ENCODE results near the gene OXLD1. TPM values are rescaled to one million over a fixed set of nuclear protein-coding genes. Genes with fewer than 3 reads are reported as not detected.

OXLD1 gene
- total RNA-seq, 4 donors from 2014 or later, result 17.6 to 54.5 (median 37.4) TPM

GRCh38 chr17:81690549-81690948 lies 24.1 kb upstream of the OXLD1 start:
- no peaks in the 10 kb centered on the region for H3K9me3 ChIP-seq
- peaks cover 88 to 100% (median 90%) of the 10 kb centered on the region in 3 donors for H3K36me3 ChIP-seq
- H3K27ac ChIP-seq, result no peak overlapping the region
- no peak overlapping the region for H3K4me3 ChIP-seq
- no peaks in the 10 kb centered on the region for H3K27me3 ChIP-seq
- TF ChIP-seq POLR2A (IDR thresholded peaks at IDR 0.05) (no peak), CTCF (IDR thresholded peaks at IDR 0.05) (no peak)
- 91% methylated on average over 4 of the region's 17 CpGs; no CpG with 5 or more reads in 1 of the 2 donors for WGBS, 2 donors
- peaks cover 11 to 40% (median 14%) of the 10 kb centered on the region in 3 donors for H3K4me1 ChIP-seq
- DNase-seq, result no peak
- intact Hi-C loops (cut with DNase I), result no loop called here

- TF ChIP-seq CTCF (IDR thresholded peaks at IDR 0.05) (no peak), POLR2A (IDR thresholded peaks at IDR 0.05) (no peak)
- H3K36me3 ChIP-seq, result peaks cover 84 to 99% (median 85%) of the 10 kb centered on the region in 3 donors
- no peaks in the 10 kb centered on the region for H3K27me3 ChIP-seq
- H3K27ac ChIP-seq, result no peak overlapping the region
- H3K4me1 ChIP-seq, result peaks cover 15 to 45% (median 18%) of the 10 kb centered on the region in 3 donors
- no peak for DNase-seq
- intact Hi-C loops (cut with DNase I), result no loop called here
- no peaks in the 10 kb centered on the region for H3K9me3 ChIP-seq
- H3K4me3 ChIP-seq, result no peak overlapping the region
- 90 to 96% methylated on average over 2 to 8 of the region's 18 CpGs for WGBS, 2 donors
These were observed 23.7 kb upstream of the OXLD1 start for GRCh38 chr17:81690066-81690465.

GRCh38 chr17:81688616-81689015 lies 22.2 kb upstream of the OXLD1 start:
- intact Hi-C loops (cut with DNase I), result no loop called here

GRCh38 chr17:81687770-81688541 lies 21.6 kb upstream of the OXLD1 start:
- Histone ChIP-seq H3K27ac (peak overlapping the region in 2 of 4 donors; percentile 28 to 32), H3K27me3 (no peaks in the 10 kb centered on the region), H3K4me1 (peaks cover 26 to 56% (median 26%) of the 10 kb centered on the region in 3 donors), H3K36me3 (peaks cover 64 to 78% (median 64%) of the 10 kb centered on the region in 3 donors), H3K4me3 (no peak overlapping the region), H3K9me3 (no peaks in the 10 kb centered on the region)
- TF ChIP-seq CTCF (IDR thresholded peaks at IDR 0.05), result no peak
- no peak for TF ChIP-seq POLR2A (IDR thresholded peaks at IDR 0.05)
- DNase-seq, result no peak
- intact Hi-C loops (cut with DNase I), result no loop called here
- 62 to 78% methylated on average over 7 to 20 of the region's 41 CpGs for WGBS, 2 donors

More at GRCh38 chr17:81688616-81689015, 22.2 kb upstream of the OXLD1 start:
- peaks cover 24 to 53% (median 25%) of the 10 kb centered on the region in 3 donors for H3K4me1 ChIP-seq
- 53% methylated on average over 6 of the region's 14 CpGs; no CpG with 5 or more reads in 1 of the 2 donors for WGBS, 2 donors
- TF ChIP-seq POLR2A (IDR thresholded peaks at IDR 0.05) (no peak), CTCF (IDR thresholded peaks at IDR 0.05) (no peak)
- peak overlapping the region in 2 of 4 donors; percentile 28 to 32 for H3K27ac ChIP-seq
- no peak overlapping the region for H3K4me3 ChIP-seq
- DNase-seq, result no peak
- peaks cover 70 to 84% (median 71%) of the 10 kb centered on the region in 3 donors for H3K36me3 ChIP-seq
- no peaks in the 10 kb centered on the region for H3K9me3 ChIP-seq
- H3K27me3 ChIP-seq, result no peaks in the 10 kb centered on the region

GRCh38 chr17:81686614-81687013 lies 20.2 kb upstream of the OXLD1 start:
- Histone ChIP-seq H3K27me3 (no peaks in the 10 kb centered on the region), H3K4me3 (no peak overlapping the region), H3K36me3 (peaks cover 51 to 66% (median 54%) of the 10 kb centered on the region in 3 donors), H3K9me3 (no peaks in the 10 kb centered on the region), H3K4me1 (peaks cover 36 to 69% (median 37%) of the 10 kb centered on the region in 3 donors), H3K27ac (no peak overlapping the region)
- 98% methylated on average over 11 of the region's 20 CpGs; no CpG with 5 or more reads in 1 of the 2 donors for WGBS, 2 donors
- intact Hi-C loops (cut with DNase I), result no loop called here
- no peak for TF ChIP-seq POLR2A (IDR thresholded peaks at IDR 0.05)
- TF ChIP-seq CTCF (IDR thresholded peaks at IDR 0.05), result no peak
- no peak for DNase-seq

All from esophagus squamous epithelium (tissue), 5 donors.